ENCODE data around the gene DZIP1L.

Gene DZIP1L

DNA sequence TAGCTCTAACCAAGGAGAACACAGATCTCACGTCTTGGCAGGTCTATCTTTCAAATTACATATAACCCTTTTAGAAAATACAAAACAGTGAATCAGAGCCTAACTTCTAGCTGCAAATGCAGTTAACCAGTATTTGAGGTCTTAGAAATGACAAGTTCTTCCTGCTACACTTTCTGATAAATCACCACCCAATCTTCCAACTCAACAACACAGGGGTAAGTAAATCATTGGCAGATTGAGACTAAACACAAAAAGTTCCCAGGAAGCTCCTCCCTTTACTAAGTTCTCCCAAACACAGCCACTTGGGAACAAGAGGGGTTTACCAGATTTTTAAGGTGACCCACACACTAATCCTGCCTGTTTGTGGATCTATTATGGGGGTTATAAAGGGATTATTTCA, 16.8 kb upstream of the DZIP1L start, which contains the start of gene A4GNT:
A4GNT (minus strand) TSS at position 152 of the 400 bp plus-strand sequence. CDS start 1,134 bp downstream, outside the sequence.
- CTCF ChIA-PET = no interaction called here
- no peak for DNase-seq (ENCODE audit: low spot score)
- H3K27ac ChIP-seq = no peak within 1 kb of the TSS
- POLR2A ChIA-PET (ENCODE audit: low non-redundant PET) = no interaction called here
- TF ChIP-seq, protein P1, sequence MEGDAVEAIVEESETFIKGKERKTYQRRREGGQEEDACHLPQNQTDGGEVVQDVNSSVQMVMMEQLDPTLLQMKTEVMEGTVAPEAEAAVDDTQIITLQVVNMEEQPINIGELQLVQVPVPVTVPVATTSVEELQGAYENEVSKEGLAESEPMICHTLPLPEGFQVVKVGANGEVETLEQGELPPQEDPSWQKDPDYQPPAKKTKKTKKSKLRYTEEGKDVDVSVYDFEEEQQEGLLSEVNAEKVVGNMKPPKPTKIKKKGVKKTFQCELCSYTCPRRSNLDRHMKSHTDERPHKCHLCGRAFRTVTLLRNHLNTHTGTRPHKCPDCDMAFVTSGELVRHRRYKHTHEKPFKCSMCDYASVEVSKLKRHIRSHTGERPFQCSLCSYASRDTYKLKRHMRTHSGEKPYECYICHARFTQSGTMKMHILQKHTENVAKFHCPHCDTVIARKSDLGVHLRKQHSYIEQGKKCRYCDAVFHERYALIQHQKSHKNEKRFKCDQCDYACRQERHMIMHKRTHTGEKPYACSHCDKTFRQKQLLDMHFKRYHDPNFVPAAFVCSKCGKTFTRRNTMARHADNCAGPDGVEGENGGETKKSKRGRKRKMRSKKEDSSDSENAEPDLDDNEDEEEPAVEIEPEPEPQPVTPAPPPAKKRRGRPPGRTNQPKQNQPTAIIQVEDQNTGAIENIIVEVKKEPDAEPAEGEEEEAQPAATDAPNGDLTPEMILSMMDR (conservative IDR thresholded peaks at IDR 0.05; ENCODE audit: low read depth) = no peak

DNA sequence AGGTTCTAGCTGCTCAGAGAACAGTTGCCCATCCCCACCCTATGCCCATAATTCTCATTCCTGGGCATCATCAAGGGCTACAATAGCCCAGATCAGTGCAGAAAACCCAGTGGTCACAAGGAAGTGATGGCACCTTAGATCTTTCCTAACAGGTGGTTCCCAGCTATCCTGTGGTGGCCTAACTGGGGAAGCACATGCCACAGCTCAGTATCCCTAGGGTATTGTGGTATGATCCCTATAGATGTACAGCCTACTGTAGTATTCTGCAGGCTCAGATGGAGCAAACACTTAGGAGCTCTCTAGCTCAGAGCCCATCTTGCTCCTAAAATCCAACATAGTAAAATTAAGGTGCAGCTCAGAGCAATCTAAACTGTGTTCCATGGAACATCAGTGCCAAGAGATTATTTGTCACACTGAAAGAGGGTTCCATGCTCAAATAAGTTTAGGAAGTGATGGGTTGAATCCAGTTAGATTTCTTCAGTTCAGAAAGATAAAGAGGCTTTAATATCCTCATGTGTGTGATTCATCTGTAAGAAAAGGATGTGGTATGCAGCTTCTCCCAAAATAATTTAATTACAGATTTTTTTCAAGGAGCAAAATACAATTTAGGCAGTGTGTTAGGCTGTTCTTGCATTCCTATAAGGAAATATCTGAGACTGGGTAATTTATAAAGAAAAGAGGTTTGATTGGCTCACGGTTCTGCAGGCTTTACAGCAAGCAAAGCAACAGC, 12.4 kb upstream of the DZIP1L start:
- no peak overlapping the region for H3K27ac ChIP-seq
- no peak for DNase-seq (ENCODE audit: low spot score)
- ChIA-PET CTCF (interaction anchor here (0.6 to 1.7 kb wide), 4 partner anchors 9 to 60 kb away, joined by 3 to 4 read pairs (median 3); partner anchors contain the start of gene DZIP1L), POLR2A (ENCODE audit: low non-redundant PET) (no interaction called here)
- TF ChIP-seq, protein P1 (conservative IDR thresholded peaks at IDR 0.05; ENCODE audit: low read depth) = no peak

DNA sequence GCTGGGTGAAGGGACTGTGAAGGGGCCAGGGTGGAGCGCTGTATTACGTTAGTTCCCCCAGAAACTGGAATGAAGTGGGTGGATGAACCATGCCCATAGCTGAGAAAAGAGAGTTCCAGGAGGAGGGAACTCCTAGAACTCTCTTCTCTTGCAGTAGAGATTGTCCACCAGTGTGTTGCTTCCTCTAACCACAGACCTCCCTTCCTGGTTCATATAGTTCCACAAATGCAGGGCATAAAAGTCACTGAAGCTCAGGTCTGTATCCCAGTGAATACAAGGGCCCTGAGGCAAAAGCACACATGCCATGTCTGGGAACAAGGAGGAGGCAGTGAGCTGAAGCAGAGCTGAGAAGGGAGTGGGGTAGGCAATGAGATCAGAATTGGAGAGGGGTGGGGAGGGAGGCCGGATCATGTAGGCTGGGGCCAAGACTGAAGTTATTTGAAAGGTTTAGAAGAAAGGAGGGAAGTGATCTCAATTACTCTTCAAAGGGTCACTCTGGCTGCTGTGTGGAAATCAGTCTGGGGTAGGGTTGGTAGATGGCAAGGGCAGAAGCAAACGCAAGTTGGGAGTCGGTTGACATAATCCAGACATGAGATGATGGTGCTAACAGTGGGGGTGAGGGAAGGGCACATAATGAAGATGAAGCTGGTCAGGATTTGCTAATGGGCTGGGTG, 10.3 kb upstream of the DZIP1L start:
- POLR2A ChIA-PET (ENCODE audit: low non-redundant PET) = no interaction called here
- CTCF ChIA-PET = no interaction called here
- H3K27ac ChIP-seq = no peak overlapping the region
- TF ChIP-seq, protein P1 (conservative IDR thresholded peaks at IDR 0.05; ENCODE audit: low read depth) = no peak
- no peak for DNase-seq (ENCODE audit: low spot score)

DNA sequence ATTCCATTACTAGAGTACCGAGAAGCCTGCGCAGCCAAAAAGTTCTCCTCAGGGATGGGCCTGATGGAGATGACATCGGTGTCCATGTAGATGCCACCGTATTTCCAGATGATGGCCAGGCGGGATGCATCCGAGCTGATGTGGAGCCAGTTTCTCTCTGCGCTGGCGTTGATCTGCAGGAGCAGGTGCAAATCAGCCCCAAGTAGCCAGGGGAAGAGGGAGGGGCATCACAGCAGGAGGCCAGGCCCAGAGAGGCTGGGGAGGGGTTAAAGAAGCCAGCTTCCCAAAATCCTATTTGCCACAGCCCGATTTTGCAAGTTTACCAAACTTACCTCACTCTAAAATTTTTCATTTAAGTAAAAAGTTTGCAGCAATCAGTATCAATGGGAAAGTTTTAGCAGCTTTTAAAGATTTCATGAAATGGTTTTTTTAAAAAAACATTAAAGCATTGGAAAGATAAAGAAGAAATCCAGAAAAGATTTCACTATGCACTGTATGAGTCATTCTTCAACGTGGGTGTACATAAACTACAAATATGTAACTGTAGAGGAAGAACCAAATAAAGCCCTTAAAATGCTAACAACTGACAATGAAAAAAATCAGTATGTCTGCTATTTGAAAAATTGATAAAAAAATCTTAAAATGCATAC, 9.4 kb upstream of the DZIP1L start:
- DNase-seq (ENCODE audit: low spot score) = no peak
- POLR2A ChIA-PET (ENCODE audit: low non-redundant PET) = no interaction called here
- TF ChIP-seq, protein P1 (conservative IDR thresholded peaks at IDR 0.05; ENCODE audit: low read depth) = no peak
- CTCF ChIA-PET = interaction anchor here (0.9 kb wide), 1 partner anchor 24 kb away, joined by 3 read pairs; no protein-coding TSS in a partner anchor
- H3K27ac ChIP-seq = no peak overlapping the region

DNA sequence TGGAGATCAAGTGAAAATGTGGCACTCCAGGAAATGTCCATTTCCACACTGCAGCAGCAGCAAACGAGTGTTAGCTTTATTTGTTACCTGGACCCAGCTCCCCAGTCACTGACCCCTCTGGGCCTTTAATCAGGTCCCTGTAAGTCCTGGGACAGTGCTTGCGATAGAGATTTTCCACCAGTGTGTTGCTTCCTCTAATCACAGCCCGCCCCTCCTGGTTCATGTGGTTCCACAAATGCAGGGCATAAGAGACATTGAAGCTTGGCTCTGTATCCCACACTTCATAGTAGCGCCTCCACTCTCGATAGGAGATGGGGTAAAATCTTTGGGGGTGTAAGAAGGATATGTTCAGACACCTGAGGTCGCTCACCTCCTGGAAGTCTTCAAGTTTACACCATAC, 8.8 kb upstream of the DZIP1L start:
- POLR2A ChIA-PET (ENCODE audit: low non-redundant PET) = no interaction called here
- TF ChIP-seq, protein P1 (conservative IDR thresholded peaks at IDR 0.05; ENCODE audit: low read depth) = no peak
- H3K27ac ChIP-seq = no peak overlapping the region
- CTCF ChIA-PET = interaction anchor here (0.6 to 0.9 kb wide), 3 partner anchors 25 to 253 kb away, joined by 3 read pairs; no protein-coding TSS in a partner anchor
- DNase-seq (ENCODE audit: low spot score) = no peak

DNA sequence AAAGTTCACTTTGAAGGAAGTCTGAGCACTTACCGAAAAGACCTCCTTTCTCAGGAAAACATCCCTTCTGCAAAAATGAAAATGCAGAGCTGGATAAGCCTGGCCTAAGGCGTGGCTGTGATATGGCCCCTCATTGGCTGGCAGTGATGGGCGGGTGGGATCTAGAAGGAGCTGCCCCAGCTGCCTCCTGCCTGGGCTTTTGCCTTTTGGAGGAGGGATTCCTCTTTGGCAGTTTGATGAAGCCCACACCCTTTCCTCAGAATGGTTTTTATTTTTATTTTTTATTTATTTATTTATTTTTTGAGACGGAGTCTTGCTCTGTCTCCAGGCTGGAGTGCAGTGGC, 4.0 kb upstream of the DZIP1L start:
- TF ChIP-seq, protein P1 (conservative IDR thresholded peaks at IDR 0.05; ENCODE audit: low read depth) = no peak
- no peak overlapping the region for H3K27ac ChIP-seq
- ChIA-PET POLR2A (ENCODE audit: low non-redundant PET) (no interaction called here), CTCF (interaction anchor here (0.6 to 3.3 kb wide), 4 partner anchors 9 to 51 kb away, joined by 4 to 42 read pairs (median 5); no protein-coding TSS in a partner anchor)
- DNase-seq (ENCODE audit: low spot score) = no peak

Data from RWPE1 (cell line).